GM12878 (cell line): Measurements from ENCODE around the gene UMAD1. TPM values are rescaled to one million over a fixed set of nuclear protein-coding genes. Genes with fewer than 3 reads are reported as not detected.

ENCODE experiments used
- ATAC-seq: fragments of 200-7000 bp; cut with Tn5 transposase; 3 replicates; pipeline ENCODE4 v1.9.1; 2020; ENCODE audit warnings: mild to moderate bottlenecking, moderate library complexity
- BruUV-seq: library from RNA; stranded (reverse); fragments of 400-500 nt; replicated peaks from 2 replicates; lab custom pipeline; 2021; lab: Mats Ljungman, UMichigan
- CTCF ChIA-PET: fragments of 300-600 bp; sonication (Branson Sonifier 250); formaldehyde crosslinking; extraction: SDS; loops from one replicate; lab custom pipeline; 2021; ENCODE audit warnings: inconsistent platforms; lab: Yijun Ruan, JAX
- POLR2A ChIA-PET: fragments of 350-600 bp; formaldehyde crosslinking; extraction: SDS; loops from one replicate; lab custom pipeline; 2021; ENCODE audit warnings: inconsistent platforms; lab: Charles Lee
- RAD21 ChIA-PET: fragments of 300-600 bp; sonication (Branson Sonifier 250); formaldehyde crosslinking; loops from one replicate; lab custom pipeline; 2023; ENCODE audit warnings: antibody characterized with exemption; ENCODE audit not compliant: unreplicated experiment; lab: Charles Lee
- SMC1A ChIA-PET: fragments of 300-600 bp; sonication (Branson Sonifier 250); formaldehyde crosslinking; loops from one replicate; lab custom pipeline; 2023; ENCODE audit not compliant: unreplicated experiment, uncharacterized antibody; lab: Charles Lee
- DNase-seq: peaks from one replicate; pipeline ENCODE4 v3.0.0-alpha.2; 2011; ENCODE audit warnings: low read depth, low spot score
- FAIRE-seq: peaks from 3 replicates; lab custom pipeline; 2011; peaks lifted over from hg19 to GRCh38; lab: Jason Lieb, UNC
- H2AFZ ChIP-seq: 2 replicates; pipeline ENCODE4 v1.6.0; 2011; ENCODE audit warnings: low read depth, low read length, control low read depth; ENCODE audit not compliant: control insufficient read depth
- H3K27ac ChIP-seq: 2 replicates; pipeline ENCODE4 v1.5.1; 2011; ENCODE audit warnings: control low read depth; ENCODE audit not compliant: control insufficient read depth, insufficient read depth
- H3K27me3 ChIP-seq, 2 experiments: replicated peaks in 1 of 2; 2 replicates each; pipeline versions ENCODE4 v1.6.0 to v1.6.1; 2011; ENCODE audit warnings: low read length in 1 of 2; ENCODE audit not compliant: control insufficient read depth in 2 of 2, insufficient read depth in 2 of 2
- H3K36me3 ChIP-seq, 2 experiments: 2 replicates each; pipeline ENCODE4 v1.5.1; 2011; ENCODE audit warnings: low read length in 1 of 2; ENCODE audit not compliant: control insufficient read depth in 2 of 2, insufficient read depth in 2 of 2
- H3K4me1 ChIP-seq: 2 replicates; pipeline ENCODE4 v1.6.1; 2011; ENCODE audit warnings: mild to moderate bottlenecking, low read length, moderate library complexity, mixed read lengths; ENCODE audit not compliant: control insufficient read depth, insufficient read depth
- H3K4me2 ChIP-seq: 2 replicates; pipeline ENCODE4 v1.6.0; 2011; ENCODE audit warnings: control low read depth; ENCODE audit not compliant: control insufficient read depth, insufficient read depth
- H3K4me3 ChIP-seq: fragments of 200-600 bp; sonication (generic); 2 replicates; pipeline ENCODE4 v1.5.1; 2016
- H3K79me2 ChIP-seq: 2 replicates; pipeline ENCODE4 v1.6.0; 2011; ENCODE audit warnings: low read length; ENCODE audit not compliant: control insufficient read depth, insufficient read depth
- H3K9ac ChIP-seq: 2 replicates; pipeline ENCODE4 v1.8.0; 2011; ENCODE audit warnings: low read length, control low read depth, mixed read lengths; ENCODE audit not compliant: control insufficient read depth, insufficient read depth
- H3K9me3 ChIP-seq: replicated peaks from 3 replicates; pipeline ENCODE4 v1.5.1; 2011; ENCODE audit warnings: mild to moderate bottlenecking, low read length; ENCODE audit not compliant: control insufficient read depth, insufficient read depth
- H4K20me1 ChIP-seq: 2 replicates; pipeline ENCODE4 v1.6.0; 2011; ENCODE audit not compliant: control insufficient read depth, insufficient read depth
- CBFB ChIP-seq: IDR thresholded peaks from 2 replicates; pipeline ENCODE4 v1.6.1; 2016; ENCODE audit warnings: antibody characterized with exemption, low read depth
- ELK1 ChIP-seq: IDR thresholded peaks from 2 replicates; pipeline ENCODE4 v1.6.1; 2012; ENCODE audit warnings: low read depth, low read length, improper control_type of control experiment
- JUND ChIP-seq: IDR thresholded peaks from 2 replicates; pipeline ENCODE4 v1.6.1; 2012; ENCODE audit warnings: low read depth, mild to moderate bottlenecking, low read length, improper control_type of control experiment, moderate library complexity
- STAT3 ChIP-seq: IDR thresholded peaks from 2 replicates; pipeline ENCODE4 v1.6.1; 2011; ENCODE audit warnings: low read depth, low read length, improper control_type of control experiment
- WRNIP1 ChIP-seq: IDR thresholded peaks from 2 replicates; pipeline ENCODE4 v1.6.1; 2011; ENCODE audit warnings: low read depth, low read length, improper control_type of control experiment, borderline replicate concordance
- ZSCAN29 ChIP-seq: fragments of 450-650 bp; IDR thresholded peaks from 2 replicates; pipeline ENCODE4 v1.6.1; 2017; ENCODE audit warnings: mild to moderate bottlenecking, moderate library complexity
- WGBS: methylation state at CpG from one replicate; pipeline ENCODE4 v1.1.6; 2016; ENCODE audit warnings: low lambda C conversion rate; ENCODE audit not compliant: insufficient replicate concordance, insufficient coverage; ENCODE audit errors: missing lambda C conversion rate; 5-methylcytosine and 5-hydroxymethylcytosine counted together
- in situ Hi-C: fragments of 300-500 bp; cut with MboI; formaldehyde crosslinking; loops from 9 replicates; pipeline ENCODE4 v1.14.3; 2018; ENCODE audit warnings: mixed read lengths
- intact Hi-C: fragments of 100-400 bp; cut with micrococcal nuclease; formaldehyde crosslinking; loops from one replicate; pipeline ENCODE4 v1.14.2; 2022; ENCODE audit not compliant: unreplicated experiment
- polyA plus RNA-seq, 11 experiments: library from polyadenylated mRNA; depleted of rRNA in 4 of 11; unstranded in 6 of 11; stranded (reverse) in 5 of 11; fragments of >200 nt; fragmentation: Nextera tagmentation in 4 of 11; fragmentation: Illumina TruSeq in 1 of 11; extraction: Ambion mirVana in 4 of 11; extraction: Trizol in 1 of 11; gene quantifications; 1 replicate in 1 of 11; 2 replicates in 10 of 11; pipeline versions ENCODE4 v1.2.1 to v1.2.3, GENCODE V29; 2011 to 2016; ENCODE audit warnings: inconsistent platforms in 2 of 11, missing spikeins in 2 of 11, low read depth in 1 of 11
- total RNA-seq, 4 experiments: library from RNA; depleted of rRNA in 3 of 4; stranded (reverse); fragments of >200 nt in 3 of 4; fragmentation: Illumina TruSeq in 1 of 4; extraction: Trizol in 1 of 4; gene quantifications; 2 replicates each; pipeline versions ENCODE4 v1.2.1 to v1.2.3, GENCODE V29; 2013 to 2021

The UMAD1 gene
- total and polyA plus RNA-seq, 10 of the 15 experiments (the other 5 are each of a cell fraction or from before 2014, with no cell fraction given), result 6.0 to 28.6 (median 9.3) TPM

GRCh38 chr7:7779888-7780287, 139.3 kb downstream of the UMAD1 start:
- POLR2A ChIA-PET, result interaction anchor here (0.6 to 1.0 kb wide), 2 partner anchors 16 to 191 kb away, joined by 3 read pairs; no protein-coding TSS in a partner anchor
- Histone ChIP-seq H3K36me3 (no peaks in the 10 kb centered on the region), H3K4me2 (no peak overlapping the region), H3K9ac (no peak overlapping the region), H2AFZ (no peak overlapping the region), H3K27ac (no peak overlapping the region), H3K4me1 (no peaks in the 10 kb centered on the region), H3K4me3 (no peak overlapping the region), H3K27me3 (no peaks in the 10 kb centered on the region), H3K79me2 (no peaks in the 10 kb centered on the region)
- BruUV-seq, result no TSS peak
- 88% methylated on average over 1 of the region's 1 CpG for WGBS
- no peak for FAIRE-seq
- SMC1A ChIA-PET, result interaction anchor here (0.8 to 2.4 kb wide), 10 partner anchors 8 to 272 kb away, joined by 3 to 7 read pairs (median 4); no protein-coding TSS in a partner anchor
- in situ Hi-C loops, result no loop called here
- intact Hi-C loops, result no loop called here
- TF ChIP-seq WRNIP1 (no peak), ELK1 (no peak), CBFB (no peak), ZSCAN29 (no peak), STAT3 (no peak), JUND (no peak)
- TF ChIP-seq, all 136 proteins: peak for 0
- Histone ChIP-seq H4K20me1 (no peaks in the 10 kb centered on the region), H3K9me3 (no peaks in the 10 kb centered on the region; the same call in 2 of the 3 replicates)
- ChIA-PET RAD21 (interaction anchor here (1.0 to 1.2 kb wide), 3 partner anchors 20 to 186 kb away, joined by 3 to 4 read pairs (median 3); no protein-coding TSS in a partner anchor), CTCF (interaction anchor here (0.6 to 2.2 kb wide), 8 partner anchors 8 to 128 kb away, joined by 3 to 10 read pairs (median 4); no protein-coding TSS in a partner anchor)
- ATAC-seq, result peak; percentile 30; the same call in 2 of the 3 replicates
- DNase-seq, result no peak
